Activated CD8-positive, alpha-beta memory T cell treated with anti-CD3 and anti-CD28 coated beads for 36 hours (primary cell): ENCODE data around the gene PEAK1. TPM values are rescaled to one million over a fixed set of nuclear protein-coding genes. Genes with fewer than 3 reads are reported as not detected.

Experiments
- CTCF ChIA-PET: fragments of 350-600 bp; sonication (Branson Sonifier 250); formaldehyde crosslinking; loops from one replicate; lab custom pipeline; 2021; ENCODE audit warnings: antibody characterized with exemption; lab: Charles Lee
- POLR2A ChIA-PET: fragments of 350-600 bp; sonication (Branson Sonifier 250); formaldehyde crosslinking; loops from one replicate; lab custom pipeline; 2021; ENCODE audit warnings: antibody characterized with exemption; lab: Charles Lee
- total RNA-seq, 2 experiments: library from RNA; stranded (reverse); gene quantifications; one replicate each; pipeline ENCODE4 v1.2.3, GENCODE V29; 2021

PEAK1 gene
- 10 to 100 TPM; 27.8 to 30.5 TPM for total RNA-seq

GRCh38 chr15:77419836-77420609, at the start of gene PEAK1:
Gene PEAK1, minus strand, starts transcription at chr15:77420104. Its CDS starts 238,178 bp downstream, at chr15:77181926.
- CTCF ChIA-PET: interaction anchor here (0.7 to 1.6 kb wide), 3 partner anchors 10 to 238 kb away, joined by 3 to 8 read pairs (median 3); no protein-coding TSS in a partner anchor
- POLR2A ChIA-PET: interaction anchor here (1.9 to 2.0 kb wide), 2 partner anchors 10 to 11 kb away, joined by 7 to 8 read pairs; no protein-coding TSS in a partner anchor

- ChIA-PET POLR2A (no interaction called here), CTCF (no interaction called here)
These were observed 49.0 kb upstream of the PEAK1 start for GRCh38 chr15:77468896-77469295.

GRCh38 chr15:77466521-77466920, 46.6 kb upstream of the PEAK1 start:
- POLR2A ChIA-PET: no interaction called here
- CTCF ChIA-PET: interaction anchor here (0.7 kb wide), 1 partner anchor 348 kb away, joined by 3 read pairs; no protein-coding TSS in a partner anchor

- POLR2A ChIA-PET: no interaction called here
- CTCF ChIA-PET: no interaction called here
These were observed 44.4 kb upstream of the PEAK1 start for GRCh38 chr15:77464129-77464865.

GRCh38 chr15:77461486-77461885, 41.6 kb upstream of the PEAK1 start:
- CTCF ChIA-PET: no interaction called here

GRCh38 chr15:77459031-77459430, 39.1 kb upstream of the PEAK1 start:
- CTCF ChIA-PET: no interaction called here
- POLR2A ChIA-PET: interaction anchor here (0.6 kb wide), 1 partner anchor 29 kb away, joined by 4 read pairs; no protein-coding TSS in a partner anchor

More at GRCh38 chr15:77461486-77461885, 41.6 kb upstream of the PEAK1 start:
- POLR2A ChIA-PET: interaction anchor here (0.6 kb wide), 1 partner anchor 554 kb away, joined by 3 read pairs; no protein-coding TSS in a partner anchor

GRCh38 chr15:77457905-77458265, 38.0 kb upstream of the PEAK1 start:
- ChIA-PET POLR2A (no interaction called here), CTCF (no interaction called here)

- ChIA-PET CTCF (interaction anchor here (0.8 kb wide), 1 partner anchor 72 kb away, joined by 3 read pairs; no protein-coding TSS in a partner anchor), POLR2A (no interaction called here)
These were observed 37.4 kb upstream of the PEAK1 start for GRCh38 chr15:77457191-77457904.

GRCh38 chr15:77456746-77457145, 36.8 kb upstream of the PEAK1 start:
- ChIA-PET POLR2A (no interaction called here), CTCF (interaction anchor here (0.8 kb wide), 1 partner anchor 73 kb away, joined by 3 read pairs; no protein-coding TSS in a partner anchor)

- ChIA-PET POLR2A (no interaction called here), CTCF (interaction anchor here (0.7 kb wide), 1 partner anchor 106 kb away, joined by 4 read pairs; no protein-coding TSS in a partner anchor)
These were observed 35.9 kb upstream of the PEAK1 start for GRCh38 chr15:77455696-77456321.

GRCh38 chr15:77454951-77455350, 35.0 kb upstream of the PEAK1 start:
- ChIA-PET CTCF (no interaction called here), POLR2A (no interaction called here)

- POLR2A ChIA-PET: no interaction called here
- CTCF ChIA-PET: no interaction called here
These were observed 34.4 kb upstream of the PEAK1 start for GRCh38 chr15:77454265-77454664.

GRCh38 chr15:77446840-77447390, 27.0 kb upstream of the PEAK1 start:
- ChIA-PET CTCF (no interaction called here), POLR2A (no interaction called here)

GRCh38 chr15:77440378-77440999, 20.6 kb upstream of the PEAK1 start:
- ChIA-PET CTCF (interaction anchor here (0.6 kb wide), 1 partner anchor 151 kb away, joined by 3 read pairs; no protein-coding TSS in a partner anchor), POLR2A (no interaction called here)

GRCh38 chr15:77437264-77437663, 17.4 kb upstream of the PEAK1 start:
- POLR2A ChIA-PET: no interaction called here

GRCh38 chr15:77436822-77437221, 16.9 kb upstream of the PEAK1 start:
- ChIA-PET POLR2A (no interaction called here), CTCF (interaction anchor here (0.6 kb wide), 1 partner anchor 12 kb away, joined by 3 read pairs; no protein-coding TSS in a partner anchor)

More at GRCh38 chr15:77437264-77437663, 17.4 kb upstream of the PEAK1 start:
- CTCF ChIA-PET: interaction anchor here (0.6 kb wide), 2 partner anchors 11 to 28 kb away, joined by 3 read pairs; no protein-coding TSS in a partner anchor

GRCh38 chr15:77430652-77431051, 10.7 kb upstream of the PEAK1 start:
- POLR2A ChIA-PET: interaction anchor here (0.8 to 1.3 kb wide), 2 partner anchors 9 to 12 kb away, joined by 4 to 8 read pairs; partner anchors contain the start of gene HMG20A
- CTCF ChIA-PET: interaction anchor here (0.6 to 0.8 kb wide), 4 partner anchors 113 to 529 kb away, joined by 3 read pairs; no protein-coding TSS in a partner anchor
